Right renal cortex interstitium (tissue), 3 donors: ENCODE data around the gene ZNF750. TPM values are rescaled to one million over a fixed set of nuclear protein-coding genes. Genes with fewer than 3 reads are reported as not detected.

ENCODE experiments used
- DNase-seq, 3 donors: peaks; one replicate each; pipeline ENCODE4 v3.0.0-alpha.2; 2013; ENCODE audit warnings: low read depth in 3 of 3, low spot score in 2 of 3
- polyA plus RNA-seq, 3 donors: library from polyadenylated mRNA; unstranded; fragments of 120-200 nt; gene quantifications; one replicate each; pipeline ENCODE4 v1.2.1, GENCODE V29; 2013; ENCODE audit not compliant: insufficient read length in 3 of 3

ZNF750 gene
- 1 to 10 TPM; 1.2 to 1.8 (median 1.6) TPM for polyA plus RNA-seq

GRCh38 chr17:82839617-82840292, at the start of gene ZNF750:
ZNF750 (minus strand) TSS chr17:82840022; CDS start chr17:82832454, 7,568 bp downstream.
- DNase-seq, result no peak

DNA sequence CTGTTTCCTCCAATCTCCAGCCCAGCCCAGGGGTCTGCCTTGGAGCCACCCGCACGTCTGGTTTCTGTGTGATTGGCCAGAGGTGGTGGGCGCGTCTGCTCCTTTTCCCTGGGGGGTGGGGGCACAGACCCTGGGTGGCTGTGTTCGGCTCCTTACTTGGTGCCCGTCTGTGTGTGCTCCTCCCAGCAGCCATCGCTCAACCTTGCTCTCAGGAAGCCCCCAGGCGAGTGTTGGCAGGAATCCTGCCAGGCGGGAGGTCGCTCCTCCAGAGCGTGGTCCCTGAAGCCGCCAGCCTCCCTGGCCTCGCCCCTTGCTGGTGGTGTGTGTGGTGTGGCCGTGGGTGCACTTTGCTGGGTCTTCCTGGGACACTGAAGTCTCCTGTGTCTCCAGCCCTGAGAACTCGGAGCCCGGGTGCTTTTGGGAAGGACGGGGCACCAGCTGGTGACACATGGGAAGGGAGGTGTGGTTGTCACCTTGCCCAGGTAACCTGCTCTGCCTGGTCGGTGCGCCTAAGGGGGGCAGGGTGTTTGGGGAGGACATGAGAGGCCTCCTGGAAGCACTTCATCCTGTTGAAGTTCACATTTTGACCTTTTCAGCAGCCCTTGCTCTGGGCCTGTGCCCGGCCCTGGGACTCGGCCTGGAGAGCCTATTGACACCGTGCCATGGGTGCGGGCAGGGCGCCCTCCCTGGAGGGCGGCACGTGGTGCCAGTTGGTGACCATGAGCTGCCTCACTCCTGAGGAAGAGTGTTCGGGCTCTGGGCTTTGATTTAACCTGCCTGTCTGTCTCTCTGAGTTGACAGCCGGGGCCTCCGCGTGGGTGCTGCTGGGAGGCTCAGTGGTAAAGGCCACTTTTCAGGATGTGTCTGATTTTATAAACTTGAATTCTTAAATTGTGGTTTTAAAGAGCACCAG, 49.0 kb upstream of the ZNF750 start:
- no peak for DNase-seq

DNA sequence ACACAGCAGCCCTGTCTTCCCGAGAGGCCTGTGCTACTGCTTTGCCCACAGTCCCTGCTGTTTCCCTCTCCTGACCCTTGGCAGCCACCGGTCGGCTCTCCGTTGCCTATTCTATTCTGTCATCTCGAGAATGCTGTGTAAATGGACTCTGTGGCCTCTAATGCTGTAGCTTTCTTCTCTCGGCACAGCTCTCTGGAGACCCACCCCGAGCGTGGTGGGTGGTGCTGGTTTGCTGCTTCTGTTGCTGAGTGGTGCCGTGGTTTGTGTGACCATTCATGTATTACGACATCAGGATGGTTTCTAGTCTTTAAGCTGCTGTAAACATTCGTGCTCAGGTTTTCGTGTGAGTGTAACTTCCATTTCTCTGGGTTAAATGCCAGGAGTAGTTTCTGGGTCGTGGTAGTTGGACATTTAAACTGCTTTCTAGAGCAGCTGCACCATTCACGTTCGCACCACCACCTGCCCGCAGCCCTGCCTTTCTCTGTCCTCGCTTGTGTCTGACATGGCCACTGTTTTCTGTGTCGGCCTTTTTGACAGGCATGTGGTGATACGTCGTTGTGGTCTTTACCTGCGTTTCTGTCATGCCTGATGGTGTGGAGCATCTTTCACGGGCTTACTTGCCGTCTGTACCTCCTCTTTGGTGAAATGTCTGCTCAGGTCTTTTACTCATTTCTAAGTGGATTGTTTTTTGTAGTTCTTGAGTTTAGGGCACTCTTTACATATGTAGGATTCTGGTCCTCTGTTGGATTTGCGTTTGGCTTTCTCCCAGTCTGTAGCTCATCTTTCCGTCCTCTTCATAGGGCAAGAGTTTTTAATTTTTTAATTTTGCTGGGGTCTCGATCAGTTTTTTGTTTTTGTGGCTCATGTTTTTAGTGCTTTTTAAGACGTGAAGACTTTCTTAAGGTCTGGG, 47.7 kb upstream of the ZNF750 start:
- no peak for DNase-seq

- DNase-seq, result no peak
Measured at GRCh38 chr17:82884970-82885353, 45.1 kb upstream of the ZNF750 start.

GRCh38 chr17:82884341-82884969, 44.6 kb upstream of the ZNF750 start:
- no peak for DNase-seq

DNA sequence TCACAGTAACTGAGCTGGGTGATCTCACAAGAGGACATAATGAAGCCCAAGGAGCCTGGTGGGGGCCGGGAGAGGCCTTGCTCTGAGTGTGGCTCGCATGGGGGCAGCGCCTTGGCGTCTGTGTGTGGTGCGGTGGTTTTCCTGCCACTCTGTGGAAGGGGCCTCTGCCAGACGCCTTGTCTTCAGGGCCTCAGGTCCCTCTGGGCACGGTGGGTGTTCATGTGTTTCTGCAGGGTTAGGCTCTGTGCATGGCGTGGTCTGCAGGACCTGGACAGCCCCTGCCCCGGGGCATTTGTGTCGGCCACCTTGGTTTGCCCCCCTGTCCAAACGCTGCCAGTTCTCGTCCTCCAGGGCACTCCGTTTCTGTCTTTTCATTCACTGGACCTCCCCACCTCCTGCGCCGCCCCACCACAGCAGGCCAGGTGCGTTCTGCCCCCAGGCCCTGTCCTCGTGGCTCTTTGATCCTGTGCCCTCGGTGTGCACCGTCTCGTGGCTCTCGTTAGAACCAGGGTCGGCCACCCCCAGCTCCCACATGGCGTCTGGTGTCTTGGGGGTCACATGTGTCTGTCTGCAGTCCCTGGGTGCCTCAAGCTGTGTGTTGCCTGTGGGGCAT, 43.7 kb upstream of the ZNF750 start:
- no peak for DNase-seq

GRCh38 chr17:82882715-82883418, 43.0 kb upstream of the ZNF750 start:
- DNase-seq, result no peak

- DNase-seq, result no peak
Measured at GRCh38 chr17:82881900-82882714, 42.3 kb upstream of the ZNF750 start.

DNA sequence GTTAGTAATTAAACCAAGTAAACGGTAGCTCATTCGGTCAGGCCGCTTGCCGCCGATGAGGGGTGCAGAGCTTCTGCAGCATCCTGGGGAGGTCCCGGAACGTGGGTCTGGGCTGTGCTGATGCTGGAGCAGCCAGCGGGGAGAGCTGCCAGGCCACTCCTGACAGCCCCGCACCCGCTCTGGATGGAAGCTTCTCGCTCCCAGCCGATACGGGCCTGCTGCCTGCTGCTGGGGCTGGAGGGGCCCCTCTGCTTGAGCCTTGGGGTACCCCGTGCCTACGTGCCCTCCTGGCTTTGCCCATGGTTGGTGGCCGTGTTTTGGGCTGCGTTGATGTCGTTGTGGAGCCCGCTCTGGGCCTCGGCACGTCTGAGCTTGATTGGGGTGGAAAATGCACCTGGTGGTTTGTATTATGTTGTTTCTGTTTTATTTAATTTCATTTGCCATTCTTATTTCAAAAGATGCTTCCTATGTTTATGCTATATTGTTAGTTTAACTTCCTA, 41.6 kb upstream of the ZNF750 start:
- DNase-seq, result no peak

GRCh38 chr17:82880620-82881323, 41.0 kb upstream of the ZNF750 start:
- DNase-seq, result no peak

GRCh38 chr17:82879241-82879640, 39.4 kb upstream of the ZNF750 start:
- DNase-seq, result no peak

- DNase-seq, result no peak
Measured at GRCh38 chr17:82878527-82878926, 38.7 kb upstream of the ZNF750 start.

DNA sequence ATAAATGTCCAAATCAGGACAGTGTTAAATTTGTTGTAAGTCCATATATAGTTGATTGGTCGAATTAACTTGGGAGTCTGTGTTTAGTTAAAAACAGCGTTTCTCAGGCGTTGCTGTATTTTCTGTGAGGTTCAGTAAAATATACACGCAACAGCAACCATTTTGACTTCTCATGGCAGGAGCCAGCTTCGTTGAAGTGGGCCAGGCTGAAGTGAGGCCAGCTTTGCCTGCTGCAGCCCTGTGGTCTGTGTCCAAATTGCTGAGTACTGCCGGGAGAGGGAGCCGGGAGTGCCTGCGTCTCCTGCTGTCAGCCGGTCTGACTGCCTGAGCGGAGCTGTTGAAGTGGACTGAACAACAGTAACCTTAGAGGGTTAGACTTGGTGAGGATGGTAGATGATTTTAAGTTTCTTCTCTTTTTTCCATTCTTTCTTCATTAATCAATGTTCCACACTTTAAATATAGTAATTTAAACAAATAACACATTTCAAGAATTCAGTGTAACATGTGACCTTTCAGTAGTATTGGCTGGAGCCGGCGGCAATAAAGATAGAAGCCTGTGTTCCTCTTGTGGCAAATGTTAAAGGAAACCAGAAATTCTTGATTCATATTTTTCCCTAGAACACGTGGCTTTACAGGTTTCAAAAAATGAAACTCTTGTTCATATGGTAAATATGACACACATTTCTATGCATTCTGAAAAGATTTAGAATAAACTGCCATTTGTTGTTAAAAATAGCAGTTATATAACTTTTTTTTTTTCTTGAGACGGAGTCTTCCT, 37.0 kb upstream of the ZNF750 start:
- DNase-seq, result no peak

- DNase-seq, result no peak
Measured at GRCh38 chr17:82876149-82876548, 36.3 kb upstream of the ZNF750 start.

DNA sequence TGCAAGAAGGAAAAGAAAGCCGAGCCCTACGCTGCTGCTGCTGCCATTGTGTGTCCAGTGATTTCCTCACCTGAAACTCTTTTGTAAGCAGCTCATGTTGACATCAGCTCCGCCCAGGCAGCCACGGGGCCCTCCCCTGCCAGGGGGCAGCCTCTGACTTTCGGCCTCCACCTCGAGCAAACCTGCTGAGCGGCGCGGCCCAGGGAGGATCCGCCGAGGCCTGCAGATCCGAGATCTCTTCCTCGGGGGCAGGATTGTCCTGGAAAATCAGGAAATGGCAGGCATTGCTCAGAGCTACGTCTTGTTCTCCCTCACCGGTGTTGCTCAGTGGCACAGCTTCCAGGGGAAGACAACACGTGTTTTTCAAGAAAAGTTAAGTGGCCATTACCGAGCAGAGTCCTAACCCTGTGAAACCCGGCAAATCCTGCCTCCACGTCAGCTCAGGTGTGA, 35.6 kb upstream of the ZNF750 start:
- DNase-seq, result no peak

GRCh38 chr17:82874011-82874835, 34.4 kb upstream of the ZNF750 start:
- DNase-seq, result no peak
